Kidney (tissue), 14 donors: ENCODE measurements around the gene RER1. TPM values are rescaled to one million over a fixed set of nuclear protein-coding genes. Genes with fewer than 3 reads are reported as not detected.

Source experiments
- DNase-seq, 5 donors: peaks; one replicate each; pipeline ENCODE4 v3.0.0-alpha.2; 2013 to 2020
- FAIRE-seq: peaks from 2 replicates; lab custom pipeline; 2012; peaks lifted over from hg19 to GRCh38; lab: Jason Lieb, UNC
- H3K27ac ChIP-seq, 2 donors: one replicate each; pipeline ENCODE4 v1.7.0; 2013; ENCODE audit warnings: low read depth in 2 of 2, low read length in 2 of 2, inconsistent platforms in 1 of 2
- H3K27me3 ChIP-seq: one replicate; pipeline ENCODE4 v1.7.1; 2013; ENCODE audit warnings: low read length, inconsistent platforms; ENCODE audit not compliant: control insufficient read depth, insufficient read depth
- H3K36me3 ChIP-seq, 3 donors: one replicate each; pipeline versions ENCODE4 v1.7.0 to v1.7.1; 2013; ENCODE audit warnings: low read length in 3 of 3, control low read depth in 1 of 3, inconsistent platforms in 1 of 3; ENCODE audit not compliant: insufficient read depth in 3 of 3, control insufficient read depth in 2 of 3
- H3K4me1 ChIP-seq, 3 donors: one replicate each; pipeline versions ENCODE4 v1.7.0 to v1.7.1; 2013; ENCODE audit warnings: low read length in 3 of 3, inconsistent platforms in 1 of 3, low read depth in 1 of 3; ENCODE audit not compliant: control insufficient read depth in 2 of 3, insufficient read depth in 2 of 3
- H3K4me3 ChIP-seq, 3 donors: one replicate each; pipeline versions ENCODE4 v1.7.0 to v1.8.1; 2013; ENCODE audit warnings: low read length in 3 of 3, control low read depth in 1 of 3, inconsistent platforms in 1 of 3
- H3K9ac ChIP-seq, 3 donors: one replicate each; pipeline versions ENCODE4 v1.7.0 to v1.7.1; 2013; ENCODE audit warnings: low read length in 3 of 3, control low read depth in 1 of 3, inconsistent platforms in 1 of 3
- H3K9me3 ChIP-seq, 3 donors: one replicate each; pipeline versions ENCODE4 v1.7.0 to v1.7.1; 2013; ENCODE audit warnings: low read length in 3 of 3, control low read depth in 1 of 3, inconsistent platforms in 1 of 3; ENCODE audit not compliant: control insufficient read depth in 2 of 3, insufficient read depth in 1 of 3
- CTCF ChIP-seq: IDR thresholded peaks from 3 replicates; pipeline ENCODE4 v1.5.1; 2012; ENCODE audit warnings: mild to moderate bottlenecking, moderate library complexity, borderline replicate concordance; ENCODE audit not compliant: insufficient read depth; ENCODE audit errors: extremely low read depth
- intact Hi-C: fragments of 100-400 bp; cut with DNase I; formaldehyde crosslinking; loops from one replicate; pipeline ENCODE4 v1.11.1; 2022
- polyA plus RNA-seq: library from polyadenylated mRNA; stranded (reverse); fragments of 350-450 nt; fragmentation: Illumina TruSeq; extraction: RNeasy Lipid Tissue Mini Kit (QIAGEN cat#74804); gene quantifications from one replicate; pipeline ENCODE4 v1.2.3, GENCODE V29; 2014; ENCODE audit warnings: low read depth, low replicate concordance; ENCODE audit not compliant: insufficient read depth
- total RNA-seq: library from RNA; stranded (reverse); fragmentation: NEBNext Ultra II Directional; extraction: Animal tissue kit (Norgen Biotek cat#: 25700); gene quantifications from one replicate; pipeline ENCODE4 v1.2.1, GENCODE V29; 2021
- donor health status: control.
- donor health status: control.
- donor health status: control.
- donor health status: control.
- donor health status: control.
- donor health status: DM: yes; HTN: yes; CAD: no.
- donor health status: Normal renal cell carcinoma (clear cell type).

The RER1 gene
- total and polyA plus RNA-seq, 2 donors from 2014 or later = 158 to 162 TPM

- Histone ChIP-seq H3K9ac (no peak overlapping the region), H3K4me1 (peaks cover 0 to 3% (median 0%) of the 10 kb centered on the region in 3 donors), H3K27me3 (no peaks in the 10 kb centered on the region), H3K9me3 (no peaks in the 10 kb centered on the region), H3K27ac (no peak overlapping the region), H3K4me3 (no peak overlapping the region), H3K36me3 (peaks cover 0 to under 1% (median 0%) of the 10 kb centered on the region in 3 donors)
- FAIRE-seq = no peak
- no peak for TF ChIP-seq CTCF
- DNase-seq = peak in 1 of 5 donors; percentile 69
- intact Hi-C loops = no loop called here
Measured at GRCh38 chr1:2376931-2377672, 14.5 kb upstream of the RER1 start.

- no peaks in the 10 kb centered on the region for H3K27me3 ChIP-seq
- peak in 1 of 5 donors; percentile 70 for DNase-seq
- TF ChIP-seq CTCF = no peak
- H3K36me3 ChIP-seq = no peaks in the 10 kb centered on the region
- H3K27ac ChIP-seq = no peak overlapping the region
- no peak for FAIRE-seq
- no peak overlapping the region for H3K4me3 ChIP-seq
- H3K9ac ChIP-seq = no peak overlapping the region
- H3K9me3 ChIP-seq = no peaks in the 10 kb centered on the region
- peaks cover 0 to 3% (median 0%) of the 10 kb centered on the region in 3 donors for H3K4me1 ChIP-seq
- intact Hi-C loops = no loop called here
Measured at GRCh38 chr1:2377751-2378440, 13.7 kb upstream of the RER1 start.

- intact Hi-C loops = no loop called here
- Histone ChIP-seq H3K36me3 (no peaks in the 10 kb centered on the region), H3K27ac (no peak overlapping the region), H3K9ac (no peak overlapping the region), H3K4me3 (no peak overlapping the region), H3K4me1 (peaks cover 0 to 3% (median 0%) of the 10 kb centered on the region in 3 donors), H3K9me3 (no peaks in the 10 kb centered on the region), H3K27me3 (no peaks in the 10 kb centered on the region)
- no peak for FAIRE-seq
- TF ChIP-seq CTCF = no peak
- DNase-seq = peak in 1 of 5 donors; percentile 59
Measured at GRCh38 chr1:2378441-2378851, 13.2 kb upstream of the RER1 start.
